ENCODE data around the gene SNRNP25. TPM values are rescaled to one million over a fixed set of nuclear protein-coding genes. Genes with fewer than 3 reads are reported as not detected.
A peak's percentile ranks its signal among the peaks of the same experiment; 100 is the strongest.

The SNRNP25 gene
- total and polyA plus RNA-seq, 11 donors: 41.6 to 127 (median 56.7) TPM

- peaks cover 0 to 21% (median 13%) of the 10 kb centered on the region in 9 donors for H3K36me3 ChIP-seq
- H3K4me1 ChIP-seq: peaks cover 0 to 66% (median 55%) of the 10 kb centered on the region in 12 donors
- H3K9me3 ChIP-seq: no peaks in the 10 kb centered on the region
- peak within 1 kb of the TSS; percentile 91 to 99 (median 96) for H3K27ac ChIP-seq
- H3K27me3 ChIP-seq: peaks cover 0 to 12% (median 0%) of the 10 kb centered on the region in 9 donors
- peak within 1 kb of the TSS; percentile 61 to 99 (median 86) for H3K4me3 ChIP-seq
- peak; percentile 91 to 95 (median 92) for DNase-seq
- ATAC-seq: peak in 3 of 4 donors; percentile 56 to 71 (median 67)
- intact Hi-C loops (cut with DNase I): no loop called here
- 0 to 1% (median 1%) methylated on average over 19 to 83 of the region's 83 CpGs for WGBS, 4 donors
- TF ChIP-seq POLR2A (IDR thresholded peaks at IDR 0.05): peak in 1 of 2 donors; percentile 82
- TF ChIP-seq CTCF (IDR thresholded peaks at IDR 0.05): no peak
Observed at GRCh38 chr16:77807-78443, 24.3 kb downstream of the SNRNP25 start, which contains the start of gene MPG. MPG (plus strand) TSS chr16:78225; CDS start chr16:78310, 85 bp downstream.

- Histone ChIP-seq H3K4me3 (peak overlapping the region; percentile 61 to 99 (median 86)), H3K27me3 (peaks cover 0 to 5% (median 0%) of the 10 kb centered on the region in 9 donors), H3K36me3 (peaks cover 0 to 21% (median 13%) of the 10 kb centered on the region in 9 donors), H3K27ac (peak overlapping the region; percentile 91 to 99 (median 96)), H3K4me1 (peaks cover 0 to 64% (median 52%) of the 10 kb centered on the region in 12 donors), H3K9me3 (no peaks in the 10 kb centered on the region)
- intact Hi-C loops (cut with DNase I): no loop called here
- peak in 2 of 4 donors; percentile 29 to 37 for ATAC-seq
- no peak for TF ChIP-seq CTCF (IDR thresholded peaks at IDR 0.05)
- no peak for TF ChIP-seq POLR2A (IDR thresholded peaks at IDR 0.05)
- 7 to 15% (median 9%) methylated on average over 11 to 36 of the region's 36 CpGs for WGBS, 4 donors
- DNase-seq: peak in 4 of 5 donors; percentile 52 to 73 (median 62)
Observed at GRCh38 chr16:78444-79150, 25.0 kb downstream of the SNRNP25 start.

- WGBS, 4 donors: 77 to 81% (median 79%) methylated on average over 27 to 32 of the region's 32 CpGs
- no peaks in the 10 kb centered on the region for H3K9me3 ChIP-seq
- no peak for TF ChIP-seq CTCF (IDR thresholded peaks at IDR 0.05)
- no peak for TF ChIP-seq POLR2A (IDR thresholded peaks at IDR 0.05)
- intact Hi-C loops (cut with DNase I): no loop called here
- peak overlapping the region in 9 of 12 donors; percentile 61 to 99 (median 87) for H3K4me3 ChIP-seq
- H3K36me3 ChIP-seq: peaks cover 0 to 22% (median 13%) of the 10 kb centered on the region in 9 donors
- no peaks in the 10 kb centered on the region for H3K27me3 ChIP-seq
- ATAC-seq (no peak), DNase-seq (no peak)
- H3K27ac ChIP-seq: peak overlapping the region in 11 of 12 donors; percentile 95 to 99 (median 97)
- H3K4me1 ChIP-seq: peaks cover 7 to 64% (median 52%) of the 10 kb centered on the region in 12 donors
Observed at GRCh38 chr16:79151-80054, 25.8 kb downstream of the SNRNP25 start.
